Lung (tissue), 12 donors: ENCODE measurements around the gene ZBTB44. TPM values are rescaled to one million over a fixed set of nuclear protein-coding genes. Genes with fewer than 3 reads are reported as not detected.

Experiments
- ATAC-seq: fragments of 200-7000 bp; cut with Tn5 transposase; one replicate; pipeline ENCODE4 v1.9.1; 2020; ENCODE audit warnings: moderate number of reproducible peaks; ENCODE audit not compliant: insufficient read depth, low FRiP score
- DNase-seq, 3 donors: peaks; one replicate each; pipeline ENCODE4 v3.0.0-alpha.2; 2013 to 2017
- H3K27ac ChIP-seq, 2 donors: one replicate each; pipeline ENCODE4 v1.5.1; 2013; ENCODE audit warnings: mild to moderate bottlenecking in 2 of 2, moderate library complexity in 2 of 2, control low read depth in 1 of 2, inconsistent platforms in 1 of 2, low read depth in 1 of 2, low read length in 1 of 2
- H3K27me3 ChIP-seq, 3 donors: one replicate each; pipeline ENCODE4 v1.5.1; 2013; ENCODE audit warnings: low read length in 2 of 3; ENCODE audit not compliant: control insufficient read depth in 3 of 3, insufficient read depth in 3 of 3
- H3K36me3 ChIP-seq, 4 donors: one replicate each; pipeline ENCODE4 v1.5.1; 2013; ENCODE audit warnings: low read length in 4 of 4, mild to moderate bottlenecking in 1 of 4, moderate library complexity in 1 of 4; ENCODE audit not compliant: control insufficient read depth in 4 of 4, insufficient read depth in 4 of 4
- H3K4me1 ChIP-seq, 5 donors: one replicate each; pipeline ENCODE4 v1.5.1; 2013; ENCODE audit warnings: low read length in 5 of 5, mild to moderate bottlenecking in 2 of 5, moderate library complexity in 1 of 5; ENCODE audit not compliant: control insufficient read depth in 5 of 5, insufficient read depth in 5 of 5
- H3K4me3 ChIP-seq: one replicate; pipeline ENCODE4 v1.5.1; 2013; ENCODE audit warnings: mild to moderate bottlenecking, control low read depth, moderate library complexity
- H3K9ac ChIP-seq, 2 donors: one replicate each; pipeline ENCODE4 v1.5.1; 2013; ENCODE audit warnings: low read length in 2 of 2, control low read depth in 1 of 2; ENCODE audit not compliant: insufficient read depth in 1 of 2
- H3K9me3 ChIP-seq, 4 donors: one replicate each; pipeline ENCODE4 v1.5.1; 2013; ENCODE audit warnings: low read length in 3 of 4, mild to moderate bottlenecking in 1 of 4, moderate library complexity in 1 of 4; ENCODE audit not compliant: control insufficient read depth in 4 of 4, insufficient read depth in 3 of 4
- WGBS, 2 donors: extraction: QIAGEN DNeasy Blood & Tissue Kit; methylation state at CpG; one replicate each; pipeline ENCODE4 v1.1.7; 2013; 5-methylcytosine and 5-hydroxymethylcytosine counted together
- polyA plus RNA-seq, 2 donors: library from polyadenylated mRNA; stranded (reverse); fragments of 200-250 nt; gene quantifications; one replicate each; pipeline ENCODE4 v1.2.1, GENCODE V29; 2013
- total RNA-seq, 2 donors: library from RNA; depleted of rRNA in 1 of 2; stranded (reverse); fragments of >200 nt in 1 of 2; gene quantifications; one replicate each; pipeline ENCODE4 v1.2.1, GENCODE V29; 2014 to 2021
- TF ChIP-seq, protein P1 (sequence below): IDR thresholded peaks from 2 replicates; pipeline ENCODE4 v1.5.1; 2012; ENCODE audit warnings: mild to moderate bottlenecking; ENCODE audit errors: control extremely low read depth, extremely low read depth
- donor health status: control.
- donor health status: control.
- donor health status: Bipolar disorder and iron deficiency.
- donor health status: healthy.
- donor health status: DM: yes; HTN: yes; CAD: no.

The ZBTB44 gene
- total and polyA plus RNA-seq, 4 donors = 8.6 to 72.7 (median 20.8) TPM

DNA sequence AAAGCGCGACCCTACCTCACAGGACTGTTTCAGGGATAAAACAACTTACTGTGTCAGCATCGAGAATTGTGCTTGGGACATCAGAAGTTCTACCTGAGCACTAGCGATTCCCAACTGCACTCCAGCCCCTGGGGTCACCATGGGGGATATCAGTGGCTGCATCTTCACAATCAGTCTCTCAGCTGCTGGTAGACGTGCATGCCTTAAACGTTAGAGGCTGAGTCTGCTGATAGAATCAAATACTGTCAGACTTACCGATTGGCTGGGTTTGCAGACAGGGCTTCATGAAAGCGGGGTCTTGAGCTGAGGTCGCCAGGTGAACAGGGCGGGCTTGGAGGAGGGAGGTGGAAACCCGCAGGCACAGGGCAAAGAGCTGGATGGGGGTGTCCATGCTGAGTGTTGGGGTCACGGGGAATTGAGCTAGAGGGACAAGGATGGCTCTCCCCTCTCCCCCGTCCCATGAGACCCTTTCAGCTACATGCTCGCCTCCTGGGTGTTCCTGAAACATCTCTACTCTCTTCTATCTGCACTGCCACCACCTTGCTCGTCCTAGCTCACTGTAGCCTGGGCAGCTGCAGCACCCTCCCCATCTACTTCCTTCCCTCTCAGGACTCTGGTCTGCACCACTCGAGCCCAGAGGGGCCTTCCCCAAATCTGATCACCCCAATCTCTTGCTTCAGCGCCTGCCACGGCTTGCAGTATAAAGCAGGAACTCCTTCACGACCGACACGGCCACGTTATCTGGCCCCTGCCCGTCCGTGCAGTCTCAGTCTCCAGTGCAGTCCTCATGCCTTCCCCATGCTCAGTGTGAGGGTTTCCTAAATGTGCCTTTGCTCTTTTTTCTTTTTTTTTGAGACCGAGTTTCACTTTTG lies 111.7 kb downstream of the ZBTB44 start:
- Histone ChIP-seq H3K27me3 (no peaks in the 10 kb centered on the region), H3K36me3 (peaks cover 0 to 30% (median 0%) of the 10 kb centered on the region in 4 donors), H3K4me3 (no peak overlapping the region), H3K27ac (no peak overlapping the region), H3K9me3 (peaks cover 0 to 2% (median 0%) of the 10 kb centered on the region in 4 donors), H3K4me1 (peaks cover 0 to 6% (median 0%) of the 10 kb centered on the region in 5 donors), H3K9ac (no peak overlapping the region)
- TF ChIP-seq, protein P1, sequence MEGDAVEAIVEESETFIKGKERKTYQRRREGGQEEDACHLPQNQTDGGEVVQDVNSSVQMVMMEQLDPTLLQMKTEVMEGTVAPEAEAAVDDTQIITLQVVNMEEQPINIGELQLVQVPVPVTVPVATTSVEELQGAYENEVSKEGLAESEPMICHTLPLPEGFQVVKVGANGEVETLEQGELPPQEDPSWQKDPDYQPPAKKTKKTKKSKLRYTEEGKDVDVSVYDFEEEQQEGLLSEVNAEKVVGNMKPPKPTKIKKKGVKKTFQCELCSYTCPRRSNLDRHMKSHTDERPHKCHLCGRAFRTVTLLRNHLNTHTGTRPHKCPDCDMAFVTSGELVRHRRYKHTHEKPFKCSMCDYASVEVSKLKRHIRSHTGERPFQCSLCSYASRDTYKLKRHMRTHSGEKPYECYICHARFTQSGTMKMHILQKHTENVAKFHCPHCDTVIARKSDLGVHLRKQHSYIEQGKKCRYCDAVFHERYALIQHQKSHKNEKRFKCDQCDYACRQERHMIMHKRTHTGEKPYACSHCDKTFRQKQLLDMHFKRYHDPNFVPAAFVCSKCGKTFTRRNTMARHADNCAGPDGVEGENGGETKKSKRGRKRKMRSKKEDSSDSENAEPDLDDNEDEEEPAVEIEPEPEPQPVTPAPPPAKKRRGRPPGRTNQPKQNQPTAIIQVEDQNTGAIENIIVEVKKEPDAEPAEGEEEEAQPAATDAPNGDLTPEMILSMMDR = no peak
- no peak for ATAC-seq
- DNase-seq = no peak
- WGBS, 2 donors = 74 to 84% methylated on average over 23 to 25 of the region's 25 CpGs

DNA sequence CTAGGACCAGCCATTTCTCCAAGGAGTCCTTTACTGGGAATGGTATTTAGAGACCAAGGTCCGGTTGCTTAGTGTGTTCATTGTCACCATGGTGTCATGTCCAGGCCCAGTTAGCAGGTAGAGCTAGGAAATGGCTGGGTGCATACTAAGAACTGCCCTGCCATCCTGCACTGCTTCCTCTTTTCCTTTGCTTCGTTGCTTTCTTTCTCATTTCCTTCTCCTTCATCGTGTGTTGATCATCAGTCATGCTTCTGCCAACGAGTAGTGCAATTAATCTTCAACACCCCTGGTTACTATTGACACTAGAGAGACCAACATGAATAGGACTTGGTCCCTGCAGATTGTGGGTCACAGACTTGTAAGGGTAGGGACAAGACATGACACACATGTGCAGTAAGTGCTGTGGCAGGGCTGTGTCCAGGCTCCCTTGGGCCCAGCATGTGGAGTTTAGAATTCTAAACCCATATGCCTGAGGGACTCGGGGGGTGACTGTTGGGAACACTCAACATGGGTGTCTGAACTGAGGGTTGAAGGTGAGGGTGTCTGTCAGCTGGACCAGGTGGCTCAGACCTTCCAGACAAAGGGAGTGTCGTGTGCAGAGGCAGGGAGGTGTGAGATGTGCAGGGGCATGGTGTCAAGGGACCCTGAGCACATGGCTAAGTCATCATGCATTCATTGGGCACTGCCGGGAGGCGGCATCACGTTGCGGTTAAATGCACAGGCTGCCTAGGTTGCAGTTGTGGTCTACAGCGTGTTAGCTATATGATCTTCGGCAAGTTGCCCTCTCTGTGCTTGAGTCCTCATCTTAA lies 112.5 kb downstream of the ZBTB44 start:
- peaks cover 0 to 34% (median 0%) of the 10 kb centered on the region in 4 donors for H3K36me3 ChIP-seq
- H3K4me1 ChIP-seq = peaks cover 0 to 6% (median 0%) of the 10 kb centered on the region in 5 donors
- TF ChIP-seq, protein P1 = no peak
- H3K27ac ChIP-seq = no peak overlapping the region
- DNase-seq (no peak), ATAC-seq (no peak)
- H3K9me3 ChIP-seq = peaks cover 0 to 2% (median 0%) of the 10 kb centered on the region in 4 donors
- 73 to 75% methylated on average over 12 of the region's 12 CpGs for WGBS, 2 donors
- no peak overlapping the region for H3K4me3 ChIP-seq
- H3K27me3 ChIP-seq = no peaks in the 10 kb centered on the region
- no peak overlapping the region for H3K9ac ChIP-seq

DNA sequence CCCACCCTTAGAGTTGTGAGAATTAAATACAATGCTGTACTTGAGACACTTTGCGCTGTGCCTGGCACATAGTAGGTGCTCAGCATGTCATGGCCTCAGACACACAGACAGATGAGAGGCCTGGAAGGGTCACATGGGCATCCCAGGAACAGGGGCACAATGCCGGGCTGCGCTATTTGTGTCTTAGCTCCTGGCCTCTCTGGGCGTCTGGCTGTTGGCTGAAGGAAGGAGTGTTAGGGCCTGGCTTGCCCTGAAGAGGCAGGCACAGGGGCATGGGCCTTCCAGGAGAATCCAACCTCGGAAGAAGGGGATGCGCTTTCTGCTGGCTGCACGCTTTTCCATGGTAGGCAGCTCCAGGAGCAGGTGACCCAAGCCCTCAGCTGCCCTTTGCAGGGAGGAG lies 113.7 kb downstream of the ZBTB44 start:
- Histone ChIP-seq H3K36me3 (peaks cover 0 to 35% (median 0%) of the 10 kb centered on the region in 4 donors), H3K9ac (no peak overlapping the region), H3K9me3 (peaks cover 0 to 2% (median 0%) of the 10 kb centered on the region in 4 donors), H3K4me1 (peaks cover 0 to 6% (median 0%) of the 10 kb centered on the region in 5 donors), H3K27ac (no peak overlapping the region), H3K4me3 (no peak overlapping the region), H3K27me3 (no peaks in the 10 kb centered on the region)
- 85 to 97% methylated on average over 7 of the region's 7 CpGs for WGBS, 2 donors
- no peak for DNase-seq
- TF ChIP-seq, protein P1 = no peak
- ATAC-seq = no peak
